Mesenchymal stem cell (in vitro differentiated cells and primary cell): ENCODE results near the gene CDK11A. TPM values are rescaled to one million over a fixed set of nuclear protein-coding genes. Genes with fewer than 3 reads are reported as not detected.
"Not testable (repeated sequence)": the region's sequence is repeated elsewhere in the genome, so short reads cannot be mapped to it uniquely, and the experiment has no call there.

Source experiments
- DNase-seq: peaks from one replicate; pipeline ENCODE4 v3.0.0-alpha.2; 2013
- H2AFZ ChIP-seq: one replicate; pipeline ENCODE4 v1.6.1; 2013; ENCODE audit warnings: low read depth, mild to moderate bottlenecking, control low read depth, inconsistent platforms, low read length, moderate library complexity
- H2AK5ac ChIP-seq: 2 replicates; pipeline ENCODE4 v1.6.1; 2013; ENCODE audit warnings: low read length, moderate library complexity, mild to moderate bottlenecking, inconsistent platforms; ENCODE audit not compliant: severe bottlenecking
- H2BK120ac ChIP-seq: one replicate; pipeline ENCODE4 v1.6.1; 2013; ENCODE audit warnings: low read depth, mild to moderate bottlenecking, inconsistent platforms, low read length, moderate library complexity
- H2BK12ac ChIP-seq, 2 experiments: one replicate each; pipeline ENCODE4 v1.6.1; 2013; ENCODE audit warnings: inconsistent platforms in 2 of 2, low read length in 2 of 2, mild to moderate bottlenecking in 2 of 2, moderate library complexity in 2 of 2, control low read depth in 1 of 2
- H2BK15ac ChIP-seq: one replicate; pipeline ENCODE4 v1.6.1; 2013; ENCODE audit warnings: mild to moderate bottlenecking, low read depth, inconsistent platforms; ENCODE audit not compliant: poor library complexity, severe bottlenecking
- H2BK5ac ChIP-seq: 2 replicates; pipeline ENCODE4 v1.6.1; 2013; ENCODE audit warnings: low read depth, mild to moderate bottlenecking, low read length, control low read depth, inconsistent platforms; ENCODE audit not compliant: poor library complexity, severe bottlenecking
- H3K14ac ChIP-seq, 2 experiments: one replicate each; pipeline ENCODE4 v1.6.1; 2013; ENCODE audit warnings: inconsistent platforms in 2 of 2, low read length in 2 of 2, control low read depth in 1 of 2, mild to moderate bottlenecking in 1 of 2, moderate library complexity in 1 of 2
- H3K18ac ChIP-seq, 2 experiments: one replicate each; pipeline ENCODE4 v1.6.1; 2013; ENCODE audit warnings: inconsistent platforms in 2 of 2, low read length in 2 of 2, control low read depth in 1 of 2, low read depth in 1 of 2, mild to moderate bottlenecking in 1 of 2
- H3K23ac ChIP-seq, 2 experiments: one replicate each; pipeline ENCODE4 v1.6.1; 2013; ENCODE audit warnings: inconsistent platforms in 2 of 2, low read length in 2 of 2, mild to moderate bottlenecking in 2 of 2, moderate library complexity in 2 of 2, control low read depth in 1 of 2
- H3K27ac ChIP-seq: 2 replicates; pipeline ENCODE4 v1.5.1; 2013; ENCODE audit warnings: mild to moderate bottlenecking, moderate library complexity, low read length, control low read depth, inconsistent platforms; ENCODE audit not compliant: poor library complexity, severe bottlenecking
- H3K27me3 ChIP-seq, 2 experiments: 2 replicates each; pipeline versions ENCODE4 v1.6.1 to v1.7.0; 2013; ENCODE audit warnings: low read length in 2 of 2, mild to moderate bottlenecking in 2 of 2, moderate library complexity in 2 of 2, control low read depth in 1 of 2, inconsistent platforms in 1 of 2; ENCODE audit not compliant: control insufficient read depth in 1 of 2, insufficient read depth in 1 of 2
- H3K36me3 ChIP-seq, 2 experiments: 2 replicates each; pipeline versions ENCODE4 v1.6.1 to v1.7.0; 2013; ENCODE audit warnings: low read length in 2 of 2, control low read depth in 1 of 2, inconsistent platforms in 1 of 2, low read depth in 1 of 2, mild to moderate bottlenecking in 1 of 2; ENCODE audit not compliant: insufficient read depth in 2 of 2, control insufficient read depth in 1 of 2
- H3K4ac ChIP-seq, 2 experiments: one replicate each; pipeline ENCODE4 v1.6.1; 2013; ENCODE audit warnings: inconsistent platforms in 2 of 2, low read length in 2 of 2, mild to moderate bottlenecking in 2 of 2, moderate library complexity in 2 of 2, control low read depth in 1 of 2, low read depth in 1 of 2
- H3K4me1 ChIP-seq: 2 replicates; pipeline ENCODE4 v1.6.1; 2013; ENCODE audit warnings: low read depth, low read length, control low read depth; ENCODE audit not compliant: control insufficient read depth, insufficient read depth
- H3K4me2 ChIP-seq: 2 replicates; pipeline ENCODE4 v1.6.1; 2013; ENCODE audit warnings: low read length, mild to moderate bottlenecking, inconsistent platforms; ENCODE audit not compliant: poor library complexity, severe bottlenecking
- H3K4me3 ChIP-seq, 2 experiments: 2 replicates each; pipeline versions ENCODE4 v1.5.1 to v1.7.0; 2013; ENCODE audit warnings: low read length in 2 of 2, mild to moderate bottlenecking in 2 of 2, control low read depth in 1 of 2, low read depth in 1 of 2; ENCODE audit not compliant: insufficient read depth in 1 of 2
- H3K79me1 ChIP-seq: replicated peaks from 2 replicates; pipeline ENCODE4 v1.6.1; 2013; ENCODE audit warnings: mild to moderate bottlenecking, control low read depth, low read length, inconsistent platforms; ENCODE audit not compliant: poor library complexity, severe bottlenecking
- H3K9ac ChIP-seq: 2 replicates; pipeline ENCODE4 v1.7.0; 2013; ENCODE audit warnings: mild to moderate bottlenecking, low read length, moderate library complexity
- H3K9me3 ChIP-seq: 2 replicates; pipeline ENCODE4 v1.7.0; 2013; ENCODE audit warnings: mild to moderate bottlenecking, low read length; ENCODE audit not compliant: control insufficient read depth
- H4K8ac ChIP-seq: one replicate; pipeline ENCODE4 v1.6.1; 2013; ENCODE audit warnings: inconsistent platforms, mild to moderate bottlenecking, low read length, moderate library complexity
- H4K91ac ChIP-seq: one replicate; pipeline ENCODE4 v1.6.1; 2013; ENCODE audit warnings: mild to moderate bottlenecking, low read length, inconsistent platforms
- WGBS: methylation state at CpG from one replicate; pipeline ENCODE4 v1.1.7; 2013; ENCODE audit warnings: mixed read lengths; 5-methylcytosine and 5-hydroxymethylcytosine counted together
- polyA plus RNA-seq, 2 experiments: library from polyadenylated mRNA; stranded (reverse); fragments of 200-250 nt; gene quantifications; one replicate each; pipeline ENCODE4 v1.2.3, GENCODE V29; 2013

The CDK11A gene
- polyA plus RNA-seq (2013, experiment 1 of 2) = 20.9 TPM
- polyA plus RNA-seq (2013, experiment 2 of 2) = 19.3 TPM

DNA sequence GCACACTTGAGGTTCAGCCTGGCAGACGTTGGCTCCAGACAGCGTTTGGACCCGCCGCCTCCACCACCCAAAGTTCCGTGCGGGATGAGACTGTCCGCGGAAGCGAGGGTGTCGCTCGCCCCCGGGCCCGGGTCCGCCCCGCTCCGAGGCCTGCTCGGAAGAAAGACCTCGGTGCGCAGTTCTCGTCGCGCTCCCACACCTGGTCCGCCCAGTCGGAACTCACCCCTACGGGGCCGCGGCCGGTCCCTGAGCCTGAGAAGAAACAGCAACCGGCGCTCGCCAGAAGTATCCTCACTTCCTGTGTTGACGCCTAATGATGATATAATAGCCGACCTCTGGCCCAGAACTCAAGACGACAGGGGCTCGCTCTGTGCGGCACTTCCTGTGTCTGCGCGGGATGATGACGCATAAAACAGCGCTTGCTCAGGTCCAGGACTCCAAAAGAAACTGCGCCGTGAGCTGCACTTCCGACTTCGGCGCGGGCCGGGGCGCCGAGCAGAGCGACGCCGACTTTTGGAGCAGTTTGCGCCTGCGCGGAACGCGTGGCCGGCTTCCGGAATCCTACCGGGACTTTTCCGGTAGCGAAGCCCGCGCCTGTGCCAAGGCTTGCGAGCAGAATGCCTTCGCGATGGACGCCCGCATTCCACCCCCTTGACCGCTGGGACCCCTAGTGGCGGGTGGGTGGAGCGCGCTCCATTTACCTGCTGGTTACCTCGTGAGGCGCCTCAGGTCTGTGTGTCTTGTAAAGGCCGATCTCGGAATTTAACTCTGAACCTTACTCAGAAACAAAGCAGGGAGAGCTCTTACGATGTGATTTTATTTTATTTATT lies at the start of gene CDK11A:
Gene CDK11A, minus strand, starts transcription at position 323 of the 830 bp plus-strand sequence. CDS start 1,539 bp downstream, outside the sequence.
- peak; percentile 100 for DNase-seq
- peak within 1 kb of the TSS; percentile 48 to 64 for H3K18ac ChIP-seq
- H2BK5ac ChIP-seq, H3K23ac ChIP-seq, H2AK5ac ChIP-seq, H3K27me3 ChIP-seq, H2BK12ac ChIP-seq, H2BK15ac ChIP-seq, H3K4ac ChIP-seq, H3K4me2 ChIP-seq, H3K9me3 ChIP-seq, H2BK120ac ChIP-seq, H4K91ac ChIP-seq, H3K4me1 ChIP-seq, H3K14ac ChIP-seq: not testable (repeated sequence)
- H3K79me1 ChIP-seq = peaks cover 10% of the 10 kb centered on the region
- peak within 1 kb of the TSS; percentile 70 to 81 for H3K4me3 ChIP-seq
- peak within 1 kb of the TSS; percentile 61 for H2AFZ ChIP-seq
- peak within 1 kb of the TSS; percentile 88 for H3K9ac ChIP-seq
- WGBS = 0% methylated on average over 34 of the region's 78 CpGs
- H3K36me3 ChIP-seq = peaks cover 19 to 22% of the 10 kb centered on the region in 2 experiments
- peak within 1 kb of the TSS; percentile 12 for H4K8ac ChIP-seq
- peak within 1 kb of the TSS; percentile 69 for H3K27ac ChIP-seq

DNA sequence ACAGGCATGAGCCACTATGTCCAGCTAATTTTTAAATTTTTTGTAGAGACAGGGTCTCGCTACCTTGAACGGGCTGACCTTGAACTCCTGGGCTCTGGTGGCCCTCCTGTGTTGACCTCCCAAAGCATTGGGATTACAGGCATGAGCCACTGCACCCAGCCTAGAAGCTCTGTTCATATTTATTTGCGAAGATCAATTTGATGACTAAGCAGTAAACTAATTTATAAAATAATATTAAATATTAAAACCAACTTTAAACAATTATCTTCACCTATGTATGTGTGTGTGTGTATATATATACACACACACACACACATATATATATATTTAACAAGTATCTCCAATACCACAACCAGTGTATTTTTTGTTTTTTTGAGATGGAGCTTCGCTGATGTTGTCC lies 49.7 kb upstream of the CDK11A start:
- H3K79me1 ChIP-seq = peaks cover 3% of the 10 kb centered on the region
- H3K9me3 ChIP-seq = peaks cover 6% of the 10 kb centered on the region
- no peak overlapping the region for H2AK5ac ChIP-seq
- H2AFZ ChIP-seq = no peak overlapping the region
- H2BK12ac ChIP-seq = no peak overlapping the region
- no peak overlapping the region for H3K4ac ChIP-seq
- H3K18ac ChIP-seq = no peak overlapping the region
- DNase-seq = no peak
- no peak overlapping the region for H3K9ac ChIP-seq
- H3K27me3 ChIP-seq = no peaks in the 10 kb centered on the region
- no peak overlapping the region for H3K4me3 ChIP-seq
- H2BK15ac ChIP-seq = no peak overlapping the region
- H2BK120ac ChIP-seq = no peak overlapping the region
- no peak overlapping the region for H3K27ac ChIP-seq
- H4K91ac ChIP-seq = no peak overlapping the region
- H3K23ac ChIP-seq = no peak overlapping the region
- WGBS = 96% methylated on average over 3 of the region's 4 CpGs
- H3K36me3 ChIP-seq = peaks cover 19 to 26% of the 10 kb centered on the region in 2 experiments
- no peak overlapping the region for H3K14ac ChIP-seq
- H3K4me2 ChIP-seq = no peak overlapping the region
- H2BK5ac ChIP-seq = no peak overlapping the region
- peaks cover 11% of the 10 kb centered on the region for H3K4me1 ChIP-seq
- no peak overlapping the region for H4K8ac ChIP-seq

DNA sequence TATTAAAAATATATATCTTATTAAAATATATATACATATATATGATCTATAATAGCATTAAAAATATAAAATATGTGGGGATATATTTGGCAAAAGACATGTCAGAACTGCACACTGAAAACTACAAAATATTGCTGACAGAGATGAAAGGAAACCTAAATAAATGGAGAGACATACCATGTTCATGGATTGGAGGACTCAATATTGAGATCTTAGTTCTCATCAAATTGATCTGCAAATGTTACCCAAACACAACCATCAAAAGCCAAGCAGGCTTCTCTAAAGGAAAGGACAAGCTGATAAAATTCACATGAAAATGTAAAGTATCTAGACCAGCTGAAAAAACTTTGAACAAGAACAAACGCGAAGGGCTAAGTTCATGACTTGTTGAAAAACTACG lies 46.9 kb upstream of the CDK11A start:
- Histone ChIP-seq H3K36me3 (peaks cover 22 to 39% of the 10 kb centered on the region in 2 experiments), H3K27me3 (no peaks in the 10 kb centered on the region), H2AFZ (no peak overlapping the region), H4K8ac (no peak overlapping the region), H4K91ac (no peak overlapping the region), H3K4me2 (no peak overlapping the region), H3K4ac (no peak overlapping the region), H2BK15ac (no peak overlapping the region), H2BK12ac (no peak overlapping the region), H3K4me1 (peaks cover 6% of the 10 kb centered on the region), H3K9me3 (peaks cover 6% of the 10 kb centered on the region), H3K27ac (no peak overlapping the region), H2AK5ac (no peak overlapping the region), H2BK5ac (no peak overlapping the region), H3K9ac (no peak overlapping the region), H3K23ac (no peak overlapping the region), H2BK120ac (no peak overlapping the region), H3K4me3 (no peak overlapping the region), H3K79me1 (peaks cover 3% of the 10 kb centered on the region), H3K18ac (no peak overlapping the region), H3K14ac (no peak overlapping the region)
- 100% methylated on average over 3 of the region's 3 CpGs for WGBS
- DNase-seq = no peak

DNA sequence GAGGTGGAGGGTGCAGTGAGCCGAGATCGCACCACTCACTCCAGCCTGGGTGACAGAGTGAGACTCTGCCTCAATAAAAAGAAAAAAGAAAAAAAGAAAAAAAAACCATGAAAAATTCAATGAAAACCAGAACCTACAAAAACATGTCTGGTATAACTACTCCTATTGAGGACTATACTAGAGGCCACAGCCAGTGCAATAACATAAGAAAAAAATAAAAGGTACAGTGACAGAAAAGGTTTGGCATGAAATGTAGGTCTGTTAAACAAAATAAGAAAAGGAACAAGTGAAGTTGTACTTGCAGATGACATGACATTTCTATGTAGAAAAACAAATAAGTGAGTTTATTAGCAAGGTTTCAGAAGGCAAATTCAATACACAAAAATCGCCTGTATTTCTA lies 45.9 kb upstream of the CDK11A start:
- Histone ChIP-seq H3K9me3 (peaks cover 6% of the 10 kb centered on the region), H2BK120ac (no peak overlapping the region), H3K4me1 (no peaks in the 10 kb centered on the region), H4K91ac (no peak overlapping the region), H3K9ac (no peak overlapping the region), H3K79me1 (peaks cover 5% of the 10 kb centered on the region), H3K23ac (no peak overlapping the region), H3K4ac (no peak overlapping the region), H3K14ac (no peak overlapping the region), H2BK5ac (no peak overlapping the region), H3K4me2 (no peak overlapping the region), H2BK12ac (no peak overlapping the region), H3K36me3 (peaks cover 23 to 40% of the 10 kb centered on the region in 2 experiments), H3K18ac (no peak overlapping the region), H4K8ac (no peak overlapping the region), H2AK5ac (no peak overlapping the region), H3K4me3 (no peak overlapping the region), H2AFZ (no peak overlapping the region), H3K27ac (no peak overlapping the region), H2BK15ac (no peak overlapping the region), H3K27me3 (no peaks in the 10 kb centered on the region)
- 100% methylated on average over 1 of the region's 3 CpGs for WGBS
- DNase-seq = no peak
